Kidney (tissue), 14 donors: ENCODE data around the gene VCX. TPM values are rescaled to one million over a fixed set of nuclear protein-coding genes. Genes with fewer than 3 reads are reported as not detected.

Experiments used
- DNase-seq, 5 donors: peaks; one replicate each; pipeline ENCODE4 v3.0.0-alpha.2; 2013 to 2020
- FAIRE-seq: peaks from 2 replicates; lab custom pipeline; 2012; peaks lifted over from hg19 to GRCh38; lab: Jason Lieb, UNC
- H3K27ac ChIP-seq, 2 donors: one replicate each; pipeline ENCODE4 v1.7.0; 2013; ENCODE audit warnings: low read depth in 2 of 2, low read length in 2 of 2, inconsistent platforms in 1 of 2
- H3K27me3 ChIP-seq: one replicate; pipeline ENCODE4 v1.7.1; 2013; ENCODE audit warnings: low read length, inconsistent platforms; ENCODE audit not compliant: control insufficient read depth, insufficient read depth
- H3K36me3 ChIP-seq, 3 donors: one replicate each; pipeline versions ENCODE4 v1.7.0 to v1.7.1; 2013; ENCODE audit warnings: low read length in 3 of 3, control low read depth in 1 of 3, inconsistent platforms in 1 of 3; ENCODE audit not compliant: insufficient read depth in 3 of 3, control insufficient read depth in 2 of 3
- H3K4me1 ChIP-seq, 3 donors: one replicate each; pipeline versions ENCODE4 v1.7.0 to v1.7.1; 2013; ENCODE audit warnings: low read length in 3 of 3, inconsistent platforms in 1 of 3, low read depth in 1 of 3; ENCODE audit not compliant: control insufficient read depth in 2 of 3, insufficient read depth in 2 of 3
- H3K4me3 ChIP-seq, 3 donors: one replicate each; pipeline versions ENCODE4 v1.7.0 to v1.8.1; 2013; ENCODE audit warnings: low read length in 3 of 3, control low read depth in 1 of 3, inconsistent platforms in 1 of 3
- H3K9ac ChIP-seq, 3 donors: one replicate each; pipeline versions ENCODE4 v1.7.0 to v1.7.1; 2013; ENCODE audit warnings: low read length in 3 of 3, control low read depth in 1 of 3, inconsistent platforms in 1 of 3
- H3K9me3 ChIP-seq, 3 donors: one replicate each; pipeline versions ENCODE4 v1.7.0 to v1.7.1; 2013; ENCODE audit warnings: low read length in 3 of 3, control low read depth in 1 of 3, inconsistent platforms in 1 of 3; ENCODE audit not compliant: control insufficient read depth in 2 of 3, insufficient read depth in 1 of 3
- intact Hi-C: fragments of 100-400 bp; cut with DNase I; formaldehyde crosslinking; loops from one replicate; pipeline ENCODE4 v1.11.1; 2022
- polyA plus RNA-seq: library from polyadenylated mRNA; stranded (reverse); fragments of 350-450 nt; fragmentation: Illumina TruSeq; extraction: RNeasy Lipid Tissue Mini Kit (QIAGEN cat#74804); gene quantifications from one replicate; pipeline ENCODE4 v1.2.3, GENCODE V29; 2014; ENCODE audit warnings: low read depth, low replicate concordance; ENCODE audit not compliant: insufficient read depth
- total RNA-seq: library from RNA; stranded (reverse); fragmentation: NEBNext Ultra II Directional; extraction: Animal tissue kit (Norgen Biotek cat#: 25700); gene quantifications from one replicate; pipeline ENCODE4 v1.2.1, GENCODE V29; 2021
- TF ChIP-seq, protein P1 (sequence below): IDR thresholded peaks from 3 replicates; pipeline ENCODE4 v1.5.1; 2012; ENCODE audit warnings: mild to moderate bottlenecking, moderate library complexity, borderline replicate concordance; ENCODE audit not compliant: insufficient read depth; ENCODE audit errors: extremely low read depth
- donor health status: control.
- donor health status: control.
- donor health status: control.
- donor health status: control.
- donor health status: control.
- donor health status: DM: yes; HTN: yes; CAD: no.
- donor health status: Normal renal cell carcinoma (clear cell type).

VCX gene
- total and polyA plus RNA-seq, 2 donors from 2014 or later: not detected

DNA sequence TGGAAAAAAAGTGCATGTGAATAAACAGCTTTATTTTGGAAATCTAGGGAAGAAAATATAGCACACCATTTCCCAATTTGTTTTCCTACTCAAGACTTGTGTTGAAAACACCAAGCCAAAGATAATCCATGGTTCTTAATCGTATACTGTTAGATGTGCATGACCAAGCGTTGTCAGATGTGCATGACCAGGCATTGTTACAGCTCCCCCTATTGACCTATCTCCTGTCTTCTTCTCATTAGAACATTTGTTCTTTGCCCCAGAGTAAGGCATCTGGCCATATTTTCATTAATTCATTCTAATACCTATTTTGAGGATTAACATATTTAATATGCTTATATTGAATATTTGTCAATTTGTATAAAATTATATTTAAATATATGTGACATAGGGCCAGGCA, 14.4 kb upstream of the VCX start:
- H3K27me3 ChIP-seq: peaks cover 3% of the 10 kb centered on the region
- intact Hi-C loops: no loop called here
- H3K27ac ChIP-seq: no peak overlapping the region
- DNase-seq (no peak), FAIRE-seq (no peak)
- H3K4me3 ChIP-seq: no peak overlapping the region
- no peaks in the 10 kb centered on the region for H3K9me3 ChIP-seq
- no peaks in the 10 kb centered on the region for H3K36me3 ChIP-seq
- TF ChIP-seq, protein P1, sequence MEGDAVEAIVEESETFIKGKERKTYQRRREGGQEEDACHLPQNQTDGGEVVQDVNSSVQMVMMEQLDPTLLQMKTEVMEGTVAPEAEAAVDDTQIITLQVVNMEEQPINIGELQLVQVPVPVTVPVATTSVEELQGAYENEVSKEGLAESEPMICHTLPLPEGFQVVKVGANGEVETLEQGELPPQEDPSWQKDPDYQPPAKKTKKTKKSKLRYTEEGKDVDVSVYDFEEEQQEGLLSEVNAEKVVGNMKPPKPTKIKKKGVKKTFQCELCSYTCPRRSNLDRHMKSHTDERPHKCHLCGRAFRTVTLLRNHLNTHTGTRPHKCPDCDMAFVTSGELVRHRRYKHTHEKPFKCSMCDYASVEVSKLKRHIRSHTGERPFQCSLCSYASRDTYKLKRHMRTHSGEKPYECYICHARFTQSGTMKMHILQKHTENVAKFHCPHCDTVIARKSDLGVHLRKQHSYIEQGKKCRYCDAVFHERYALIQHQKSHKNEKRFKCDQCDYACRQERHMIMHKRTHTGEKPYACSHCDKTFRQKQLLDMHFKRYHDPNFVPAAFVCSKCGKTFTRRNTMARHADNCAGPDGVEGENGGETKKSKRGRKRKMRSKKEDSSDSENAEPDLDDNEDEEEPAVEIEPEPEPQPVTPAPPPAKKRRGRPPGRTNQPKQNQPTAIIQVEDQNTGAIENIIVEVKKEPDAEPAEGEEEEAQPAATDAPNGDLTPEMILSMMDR: no peak
- no peaks in the 10 kb centered on the region for H3K4me1 ChIP-seq
- no peak overlapping the region for H3K9ac ChIP-seq

DNA sequence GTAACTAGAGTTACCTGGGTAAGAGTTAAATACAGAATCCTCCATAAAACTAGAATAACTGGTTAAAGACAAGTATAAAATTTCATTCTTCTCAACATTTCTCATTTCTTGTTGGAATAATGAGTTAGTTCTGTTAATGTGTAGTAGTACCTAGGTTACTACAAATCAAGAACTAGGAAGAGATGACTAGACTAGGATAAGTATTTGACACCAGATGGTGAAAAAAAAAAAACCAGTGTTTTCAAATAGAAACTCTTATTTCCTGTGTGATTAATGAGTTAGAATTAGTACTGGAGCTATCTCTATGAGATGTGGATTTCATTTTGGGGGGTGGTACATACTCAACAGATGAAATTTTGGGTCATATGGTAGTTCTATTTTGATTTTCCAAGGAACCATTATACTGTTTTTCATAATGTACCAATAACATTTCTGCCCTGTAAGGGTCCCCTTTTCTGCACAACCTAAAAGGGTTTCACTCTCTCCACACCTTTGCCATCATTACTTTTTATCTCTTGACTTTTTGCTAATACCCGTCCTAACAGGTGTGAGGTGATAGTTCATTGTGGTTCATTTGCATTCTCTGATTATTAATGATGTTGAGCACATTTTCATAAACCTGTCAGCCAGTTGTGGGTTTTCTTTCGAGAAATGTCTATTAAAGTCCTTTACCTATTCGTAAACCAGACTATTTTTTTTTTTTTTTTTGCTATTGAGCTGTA, 1.7 kb upstream of the VCX start:
- Histone ChIP-seq H3K9me3 (no peaks in the 10 kb centered on the region), H3K4me1 (no peaks in the 10 kb centered on the region), H3K27me3 (peaks cover 2% of the 10 kb centered on the region), H3K4me3 (no peak overlapping the region), H3K27ac (no peak overlapping the region), H3K9ac (no peak overlapping the region), H3K36me3 (no peaks in the 10 kb centered on the region)
- TF ChIP-seq, protein P1: no peak
- DNase-seq: no peak
- no peak for FAIRE-seq
- intact Hi-C loops: no loop called here

DNA sequence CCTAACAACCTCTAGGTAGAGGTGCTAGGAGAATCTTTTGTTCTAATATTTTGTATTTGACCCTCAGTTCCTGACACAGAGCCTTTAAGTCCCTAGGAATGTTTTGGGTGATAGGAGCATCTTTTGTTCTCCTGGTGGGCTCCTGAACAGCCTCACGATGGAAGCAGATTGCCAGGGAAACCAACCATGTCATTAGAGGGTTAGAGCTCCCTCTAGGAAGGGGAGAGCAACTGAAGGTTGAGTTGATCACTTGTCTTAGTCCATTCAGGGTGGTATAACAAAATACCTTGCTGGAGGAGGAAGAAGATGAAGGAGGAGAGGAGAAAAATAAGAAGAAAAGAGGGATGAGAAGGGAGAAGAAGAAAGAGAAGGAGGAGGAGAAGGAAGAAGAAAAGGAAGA, 9.2 kb downstream of the VCX start:
- TF ChIP-seq, protein P1: no peak
- H3K9ac ChIP-seq: no peak overlapping the region
- no peak overlapping the region for H3K4me3 ChIP-seq
- FAIRE-seq: no peak
- no peaks in the 10 kb centered on the region for H3K4me1 ChIP-seq
- intact Hi-C loops: no loop called here
- no peak overlapping the region for H3K27ac ChIP-seq
- H3K27me3 ChIP-seq: peaks cover 5% of the 10 kb centered on the region
- H3K36me3 ChIP-seq: no peaks in the 10 kb centered on the region
- no peak for DNase-seq
- no peaks in the 10 kb centered on the region for H3K9me3 ChIP-seq
